Tibial nerve (tissue), 4 donors: ENCODE results near the gene PRR13.

Source experiments
- CTCF ChIP-seq, 5 experiments: fragments of 200-600 bp in 3 of 5; fragments of 450-650 bp in 2 of 5; sonication (generic) in 3 of 5; IDR thresholded peaks; one replicate each; pipeline ENCODE4 v1.5.1; 2016 to 2019; ENCODE audit warnings: antibody characterized with exemption in 5 of 5, mild to moderate bottlenecking in 3 of 5, moderate library complexity in 2 of 5
- EP300 ChIP-seq, 2 donors: sonication (generic); formaldehyde crosslinking; IDR thresholded peaks; one replicate each; pipeline ENCODE4 v1.6.1; 2017; ENCODE audit warnings: antibody characterized with exemption in 2 of 2, mild to moderate bottlenecking in 1 of 2
- POLR2A ChIP-seq, 2 donors: fragments of 450-650 bp; IDR thresholded peaks; one replicate each; pipeline ENCODE4 v1.6.1; 2017; ENCODE audit warnings: antibody characterized with exemption in 2 of 2, mild to moderate bottlenecking in 2 of 2, moderate library complexity in 2 of 2

GRCh38 chr12:53476769-53477209, 35.3 kb downstream of the PRR13 start:
- TF ChIP-seq EP300 (IDR thresholded peaks at IDR 0.05), result no peak
- TF ChIP-seq CTCF (IDR thresholded peaks at IDR 0.05), result peak in 1 of 5 experiments; percentile 9
- no peak for TF ChIP-seq POLR2A (IDR thresholded peaks at IDR 0.05)
